M059J (cell line): ENCODE measurements around the gene METTL21C. TPM values are rescaled to one million over a fixed set of nuclear protein-coding genes. Genes with fewer than 3 reads are reported as not detected.

Experiments used
- DNase-seq: peaks from one replicate; pipeline ENCODE4 v3.0.0-alpha.2; 2012; ENCODE audit warnings: low read depth
- total RNA-seq: library from RNA; depleted of rRNA; stranded (reverse); fragments of >200 nt; shearing (Covaris generic); gene quantifications from 2 replicates; pipeline ENCODE4 v1.2.3, GENCODE V29; 2014; rRNA removed

METTL21C gene
- total RNA-seq: not detected in 2 replicates

GRCh38 chr13:102694937-102695336 is at the start of gene METTL21C:
METTL21C (minus strand) TSS chr13:102695044; CDS start chr13:102694498, 546 bp downstream.
- no peak for DNase-seq

DNA sequence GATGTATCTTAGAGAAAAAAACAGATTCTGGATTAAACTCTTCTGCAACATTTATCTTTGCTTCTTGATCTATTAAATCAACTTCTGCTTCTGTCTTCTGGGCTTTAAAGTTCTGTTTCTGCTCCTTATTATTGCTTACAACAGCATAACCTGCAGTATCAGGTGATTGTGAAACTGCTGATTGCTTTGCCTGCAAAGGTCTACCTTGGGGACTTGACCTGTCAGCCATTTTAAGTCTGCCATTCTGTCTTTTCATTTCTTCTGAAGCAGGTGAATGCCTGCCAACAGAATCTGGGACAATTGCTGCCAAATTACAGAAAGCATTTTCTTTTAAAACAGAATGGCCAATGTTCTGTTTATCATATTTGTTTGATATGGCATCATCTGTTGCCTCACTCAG is 47.7 kb upstream of the METTL21C start:
- DNase-seq: no peak

DNA sequence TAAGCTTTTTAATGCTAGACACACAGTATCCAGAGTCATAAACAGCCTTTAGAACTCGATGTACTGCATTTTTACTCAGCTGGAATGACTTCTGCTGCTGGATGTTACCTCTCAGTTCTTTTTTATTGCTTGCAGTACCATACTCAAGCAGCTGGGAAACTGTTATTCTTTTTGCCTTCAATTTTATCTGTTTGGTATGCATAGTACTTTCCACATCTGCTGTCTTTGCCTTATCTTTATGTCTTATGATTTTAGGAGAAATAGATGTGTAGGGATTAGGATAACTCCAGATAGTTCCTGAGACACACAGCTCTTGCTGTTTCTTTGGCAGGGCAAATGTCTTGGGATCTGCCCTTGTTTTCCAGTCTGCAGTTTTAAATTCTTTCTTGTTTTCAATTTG is 47.3 kb upstream of the METTL21C start:
- no peak for DNase-seq

DNA sequence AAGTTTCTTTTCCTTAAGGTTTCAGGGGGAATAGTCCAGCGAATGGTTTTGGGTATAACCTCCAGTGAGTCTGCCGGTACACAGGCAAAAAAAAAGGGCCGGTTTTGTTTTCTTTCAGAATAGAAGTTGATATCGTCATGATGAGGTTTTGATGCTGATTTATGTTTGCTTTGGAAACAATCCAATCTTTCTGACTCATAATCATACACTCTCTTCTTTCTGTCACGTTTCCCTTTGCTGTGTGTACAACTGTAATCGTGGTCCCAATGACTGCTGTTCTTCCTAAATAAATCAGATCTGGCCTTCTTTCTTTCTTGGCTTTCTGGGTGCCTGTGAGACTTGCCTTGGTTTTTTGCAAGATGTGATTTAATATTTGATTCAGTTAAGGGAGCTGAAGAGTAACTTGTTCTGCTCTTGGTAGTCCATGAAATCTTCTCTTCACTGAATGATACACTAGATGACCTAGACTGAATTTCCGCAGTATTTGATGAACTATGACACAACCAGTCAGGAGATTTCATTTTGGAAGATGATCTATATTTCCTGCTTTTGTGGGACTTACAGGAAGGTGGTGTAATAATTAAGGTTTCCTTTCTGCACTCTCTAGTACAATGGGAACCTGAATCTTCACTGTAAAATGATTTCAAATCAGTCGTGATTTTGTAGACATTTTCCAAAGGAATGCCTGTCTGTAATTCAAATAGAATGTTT is 34.9 kb upstream of the METTL21C start:
- peak; percentile 73 for DNase-seq

GRCh38 chr13:102726430-102726829 is 31.6 kb upstream of the METTL21C start:
- DNase-seq: peak; percentile 32

DNA sequence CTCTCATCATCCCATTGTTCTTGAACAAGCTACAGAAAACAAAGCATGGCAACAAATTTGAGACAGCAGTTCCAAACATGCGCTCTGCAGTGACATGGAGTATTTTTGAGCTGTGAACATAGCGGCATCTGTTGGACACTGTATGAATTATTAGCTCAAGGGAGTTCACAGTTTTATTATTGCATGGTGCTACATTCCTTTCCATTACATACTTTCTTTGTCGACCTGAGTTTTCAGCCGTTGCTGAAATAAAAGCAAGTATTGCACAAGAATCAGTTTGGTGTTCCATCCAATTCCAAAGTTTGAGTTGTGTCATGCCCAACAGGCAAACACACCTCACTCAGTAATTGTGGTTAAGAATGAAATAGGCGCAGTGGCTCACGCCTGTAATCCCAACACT is 30.1 kb upstream of the METTL21C start:
- peak; percentile 53 for DNase-seq

DNA sequence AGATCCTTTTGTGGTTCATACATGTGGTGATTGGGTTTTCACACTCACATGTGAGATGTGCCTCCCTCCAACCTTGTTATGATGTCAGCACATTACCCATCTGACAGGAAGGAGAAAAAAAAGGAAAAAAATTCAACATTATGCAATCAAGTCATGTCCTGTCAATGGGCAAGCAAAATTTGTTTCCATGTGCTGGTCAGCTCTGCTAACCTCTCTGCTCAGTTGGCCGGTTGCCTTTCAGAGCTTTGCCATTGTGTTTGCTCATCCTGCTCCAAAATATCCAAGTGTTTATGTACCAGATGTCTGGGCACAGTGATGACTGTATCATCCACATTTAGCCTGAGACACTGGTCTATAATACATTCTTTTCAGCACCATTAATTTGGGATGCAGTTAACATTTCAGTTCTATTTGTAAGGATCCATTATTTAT is 27.0 kb upstream of the METTL21C start:
- DNase-seq: no peak

DNA sequence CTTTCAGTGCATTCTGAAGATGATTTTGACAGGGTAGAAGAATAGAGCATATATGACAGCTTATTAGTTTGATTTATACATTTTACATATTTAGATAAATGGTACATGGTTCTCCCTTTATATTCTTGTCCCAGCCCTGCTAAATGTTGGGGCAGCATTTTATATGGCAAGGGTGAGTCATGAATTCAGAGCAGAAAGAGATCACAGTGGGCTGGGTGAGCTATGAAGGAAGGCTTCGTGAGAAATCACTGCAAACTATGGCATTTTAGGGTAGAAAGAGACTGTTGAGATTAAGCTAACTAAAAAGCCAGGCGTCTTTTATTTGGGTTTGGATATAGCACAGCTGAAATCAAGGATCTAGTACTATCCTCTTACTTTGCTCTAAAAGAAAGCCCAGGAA is 23.9 kb upstream of the METTL21C start:
- peak; percentile 14 for DNase-seq

DNA sequence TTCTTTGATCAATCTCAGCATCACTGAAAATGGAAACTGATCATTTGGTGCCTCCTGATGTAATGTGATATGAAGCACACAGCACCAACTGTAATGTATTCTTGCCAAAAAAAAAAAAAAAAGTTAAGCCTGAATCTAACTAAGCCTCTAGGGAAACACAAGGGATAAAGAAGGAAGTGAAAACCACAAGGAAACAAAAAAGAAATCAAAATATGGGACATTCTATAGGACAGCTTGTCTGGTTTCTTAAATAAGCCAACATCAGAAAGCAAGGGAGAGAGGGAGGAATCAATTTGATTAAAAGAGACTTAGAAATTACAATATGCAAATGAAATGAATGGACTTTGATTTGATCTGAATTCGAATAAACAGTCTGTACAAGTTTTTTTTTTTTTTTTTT is 20.6 kb upstream of the METTL21C start:
- no peak for DNase-seq

GRCh38 chr13:102710261-102710679 is 15.4 kb upstream of the METTL21C start:
- no peak for DNase-seq

- no peak for DNase-seq
Observed at GRCh38 chr13:102709536-102709935, 14.7 kb upstream of the METTL21C start.

GRCh38 chr13:102708991-102709390 is 14.1 kb upstream of the METTL21C start:
- DNase-seq: no peak

GRCh38 chr13:102708211-102708610 is 13.4 kb upstream of the METTL21C start:
- no peak for DNase-seq

- peak; percentile 88 for DNase-seq
Observed at GRCh38 chr13:102707467-102707866, 12.6 kb upstream of the METTL21C start.

GRCh38 chr13:102704238-102705058 is 9.6 kb upstream of the METTL21C start:
- no peak for DNase-seq

DNA sequence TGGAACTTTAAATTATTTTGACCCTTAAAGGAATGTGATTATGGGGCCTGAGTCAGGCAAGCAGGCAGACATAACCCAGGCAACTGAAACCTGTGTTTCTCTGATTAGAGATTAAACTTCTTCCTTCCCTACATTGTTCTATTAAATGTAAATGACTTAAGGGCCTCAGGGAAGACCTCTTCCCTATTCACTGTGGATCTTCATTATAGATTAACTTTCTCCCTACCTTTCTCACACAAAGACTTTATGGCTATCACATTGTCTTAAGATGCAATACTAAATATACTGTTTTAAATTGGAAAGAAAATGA is 8.8 kb upstream of the METTL21C start:
- DNase-seq: no peak

GRCh38 chr13:102702965-102703725 is 8.3 kb upstream of the METTL21C start:
- DNase-seq: no peak

GRCh38 chr13:102701331-102701730 is 6.5 kb upstream of the METTL21C start:
- DNase-seq: no peak

DNA sequence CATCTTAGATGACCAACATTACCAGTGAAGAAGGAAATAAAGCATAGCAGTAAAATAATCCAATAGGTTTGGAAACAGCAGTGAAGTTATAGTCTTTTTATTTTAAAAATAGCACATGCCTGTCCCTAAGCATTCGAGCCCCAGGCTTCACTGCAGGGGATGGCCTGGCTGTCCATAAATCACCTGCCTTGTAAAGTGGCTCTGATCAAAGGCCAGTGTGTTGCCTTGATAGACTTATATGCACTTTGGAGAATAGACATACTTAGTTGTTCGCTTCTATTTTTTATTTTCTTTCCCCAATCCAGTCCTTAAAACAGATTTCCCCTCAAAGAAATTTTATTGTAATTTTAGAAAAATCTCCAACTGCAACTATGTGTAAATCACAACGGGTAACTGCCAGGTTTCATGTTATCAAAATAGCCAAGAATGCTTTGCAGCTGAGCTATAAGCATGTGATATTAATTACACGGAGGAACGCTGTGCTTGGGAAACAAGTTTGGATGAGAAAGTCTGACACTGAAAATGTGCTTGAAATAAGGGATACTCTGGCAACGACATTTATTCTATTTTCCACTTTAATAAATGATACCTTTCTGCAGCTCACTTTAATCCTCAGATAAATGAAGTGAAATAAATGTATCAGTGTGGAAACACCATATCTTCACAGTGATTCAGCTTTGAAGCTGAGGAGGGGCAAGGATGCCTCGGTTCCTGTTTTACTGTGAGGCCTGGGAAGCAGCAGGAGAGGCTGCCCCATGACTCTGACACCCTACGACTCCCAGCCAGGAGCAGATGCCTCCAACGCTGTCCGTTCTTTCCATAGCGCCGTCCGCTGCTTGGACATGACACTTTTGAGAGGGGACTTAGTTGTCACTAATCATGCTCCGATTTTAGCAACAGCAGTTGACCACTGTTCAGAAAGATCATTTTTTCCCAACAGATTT is 5.5 kb upstream of the METTL21C start:
- no peak for DNase-seq

GRCh38 chr13:102699504-102699903 is 4.7 kb upstream of the METTL21C start:
- no peak for DNase-seq

GRCh38 chr13:102698649-102698980 is 3.8 kb upstream of the METTL21C start:
- DNase-seq: no peak
